Measurements from ENCODE around the gene CSRNP3. TPM values are rescaled to one million over a fixed set of nuclear protein-coding genes. Genes with fewer than 3 reads are reported as not detected.

The CSRNP3 gene
- total RNA-seq, result 1 to 10 TPM in 4 of 6 donors, under 1 TPM in 2; 0.46 to 4.1 (median 1.5) TPM

GRCh38 chr2:165469417-165469816 is at the start of gene CSRNP3:
Gene CSRNP3 (plus strand): TSS chr2:165469698. CDS start chr2:165595066, 125,368 bp downstream.
- H3K27ac ChIP-seq, result no peak within 1 kb of the TSS
- DNase-seq, result peak in 1 of 2 donors; percentile 70

GRCh38 chr2:165420231-165420630 is 49.3 kb upstream of the CSRNP3 start:
- Histone ChIP-seq H3K36me3 (no peaks in the 10 kb centered on the region), H3K4me3 (no peak overlapping the region), H3K9me3 (peaks cover 0 to 9% (median 0%) of the 10 kb centered on the region in 4 donors), H3K27ac (no peak overlapping the region), H3K4me1 (no peaks in the 10 kb centered on the region), H3K27me3 (no peaks in the 10 kb centered on the region)
- no peak for DNase-seq
- TF ChIP-seq POLR2A (IDR thresholded peaks at IDR 0.05) (no peak), POLR2AphosphoS5 (IDR thresholded peaks at IDR 0.05) (no peak), CTCF (IDR thresholded peaks at IDR 0.05) (no peak), EP300 (IDR thresholded peaks at IDR 0.05) (no peak)
- no peak for ATAC-seq (ENCODE audit: low FRiP score in 2 of 2)

More at GRCh38 chr2:165469417-165469816, at the start of gene CSRNP3:
- ATAC-seq (ENCODE audit: low FRiP score in 2 of 2), result peak; percentile 93 to 94
- no peak for TF ChIP-seq POLR2AphosphoS5 (IDR thresholded peaks at IDR 0.05)
- TF ChIP-seq CTCF (IDR thresholded peaks at IDR 0.05), result no peak
- TF ChIP-seq EP300 (IDR thresholded peaks at IDR 0.05), result no peak
- TF ChIP-seq POLR2A (IDR thresholded peaks at IDR 0.05), result no peak
- no peaks in the 10 kb centered on the region for H3K9me3 ChIP-seq
- no peaks in the 10 kb centered on the region for H3K27me3 ChIP-seq
- H3K36me3 ChIP-seq, result no peaks in the 10 kb centered on the region
- H3K4me1 ChIP-seq, result peaks cover 0 to 6% (median 0%) of the 10 kb centered on the region in 4 donors
- 20 to 25% methylated on average over 8 of the region's 8 CpGs for WGBS, 2 donors
- H3K4me3 ChIP-seq, result peak within 1 kb of the TSS in 3 of 4 donors; percentile 33 to 52 (median 46)

- no peak for DNase-seq
- Histone ChIP-seq H3K36me3 (no peaks in the 10 kb centered on the region), H3K4me3 (no peak overlapping the region), H3K27me3 (no peaks in the 10 kb centered on the region), H3K9me3 (peaks cover 0 to 9% (median 0%) of the 10 kb centered on the region in 4 donors), H3K27ac (no peak overlapping the region), H3K4me1 (no peaks in the 10 kb centered on the region)
- TF ChIP-seq CTCF (IDR thresholded peaks at IDR 0.05) (no peak), EP300 (IDR thresholded peaks at IDR 0.05) (no peak), POLR2AphosphoS5 (IDR thresholded peaks at IDR 0.05) (no peak), POLR2A (IDR thresholded peaks at IDR 0.05) (no peak)
- ATAC-seq (ENCODE audit: low FRiP score in 2 of 2), result no peak
- 83 to 93% methylated on average over 3 of the region's 3 CpGs for WGBS, 2 donors
Observed at GRCh38 chr2:165423081-165423480, 46.4 kb upstream of the CSRNP3 start.

- no peak overlapping the region for H3K27ac ChIP-seq
- DNase-seq, result no peak
- H3K36me3 ChIP-seq, result no peaks in the 10 kb centered on the region
- H3K4me1 ChIP-seq, result no peaks in the 10 kb centered on the region
- WGBS, 2 donors, result 53 to 64% methylated on average over 2 of the region's 2 CpGs
- TF ChIP-seq POLR2AphosphoS5 (IDR thresholded peaks at IDR 0.05) (no peak), CTCF (IDR thresholded peaks at IDR 0.05) (no peak), POLR2A (IDR thresholded peaks at IDR 0.05) (no peak), EP300 (IDR thresholded peaks at IDR 0.05) (no peak)
- H3K27me3 ChIP-seq, result no peaks in the 10 kb centered on the region
- peaks cover 0 to 9% (median 0%) of the 10 kb centered on the region in 4 donors for H3K9me3 ChIP-seq
- H3K4me3 ChIP-seq, result no peak overlapping the region
- no peak for ATAC-seq (ENCODE audit: low FRiP score in 2 of 2)
Observed at GRCh38 chr2:165425556-165425955, 43.9 kb upstream of the CSRNP3 start.

GRCh38 chr2:165427686-165428085 is 41.8 kb upstream of the CSRNP3 start:
- Histone ChIP-seq H3K4me1 (no peaks in the 10 kb centered on the region), H3K27ac (no peak overlapping the region), H3K9me3 (peaks cover 0 to 5% (median 0%) of the 10 kb centered on the region in 4 donors), H3K27me3 (no peaks in the 10 kb centered on the region), H3K4me3 (no peak overlapping the region), H3K36me3 (no peaks in the 10 kb centered on the region)
- WGBS, 2 donors, result 93% methylated on average over 4 of the region's 4 CpGs; no CpG with 5 or more reads in 1 of the 2 donors
- TF ChIP-seq EP300 (IDR thresholded peaks at IDR 0.05), result no peak
- TF ChIP-seq POLR2A (IDR thresholded peaks at IDR 0.05), result no peak
- no peak for TF ChIP-seq POLR2AphosphoS5 (IDR thresholded peaks at IDR 0.05)
- TF ChIP-seq CTCF (IDR thresholded peaks at IDR 0.05), result no peak
- ATAC-seq (ENCODE audit: low FRiP score in 2 of 2) (no peak), DNase-seq (peak in 1 of 2 donors; percentile 40)

All from upper lobe of left lung (tissue), 6 donors.